Stimulated activated CD4-positive, alpha-beta T cell treated with anti-CD3 and anti-CD28 coated beads, Interleukin-1b, Interleukin-23, amount 100 ng/mL, for 48 hours (primary cell): Measurements from ENCODE around the gene TXN2.

Experiments
- DNase-seq: peaks from one replicate; pipeline ENCODE4 v3.0.0-alpha.2; 2020

TXN2 gene

DNA sequence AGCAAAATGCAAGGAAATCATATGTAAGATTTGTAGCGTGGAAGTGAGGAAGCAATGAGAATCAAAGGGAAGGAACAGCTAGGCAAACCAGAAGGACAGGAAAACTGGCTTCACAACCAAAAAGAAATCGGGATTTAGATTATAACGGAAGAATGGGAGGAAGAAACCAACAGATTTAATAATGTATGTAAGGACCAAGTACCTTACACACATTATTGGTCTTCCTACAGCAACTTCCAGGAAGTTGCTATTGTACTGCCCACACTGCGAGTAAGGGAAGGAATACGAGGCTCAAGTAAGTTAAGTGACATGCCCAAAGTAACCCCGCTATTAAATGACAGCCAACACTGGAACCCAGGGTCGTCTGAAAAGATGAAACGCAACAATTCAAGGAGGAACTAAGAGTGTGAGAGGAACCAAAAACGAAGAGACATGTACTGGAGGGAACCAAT is 473 bp downstream of the TXN2 start:
- DNase-seq = no peak

DNA sequence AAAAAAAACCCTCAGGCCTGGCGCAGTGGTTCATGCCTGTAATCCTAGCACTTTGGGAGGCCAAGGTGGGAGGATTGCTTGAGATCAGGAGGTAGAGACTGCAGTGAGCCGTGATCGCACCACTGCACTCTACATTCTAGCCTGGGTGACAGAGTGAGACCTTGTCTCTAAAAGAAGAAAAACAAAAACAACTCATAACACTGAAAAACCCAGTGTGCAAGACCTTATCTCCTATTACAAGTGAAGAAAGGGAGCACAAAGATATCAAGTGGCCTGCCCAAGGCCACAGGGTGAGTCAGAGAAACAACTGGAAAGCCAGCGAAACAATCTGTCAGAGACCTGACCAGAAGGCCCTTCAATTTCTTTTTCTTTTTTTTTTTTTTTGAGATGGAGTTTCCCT is 2.5 kb downstream of the TXN2 start:
- no peak for DNase-seq

DNA sequence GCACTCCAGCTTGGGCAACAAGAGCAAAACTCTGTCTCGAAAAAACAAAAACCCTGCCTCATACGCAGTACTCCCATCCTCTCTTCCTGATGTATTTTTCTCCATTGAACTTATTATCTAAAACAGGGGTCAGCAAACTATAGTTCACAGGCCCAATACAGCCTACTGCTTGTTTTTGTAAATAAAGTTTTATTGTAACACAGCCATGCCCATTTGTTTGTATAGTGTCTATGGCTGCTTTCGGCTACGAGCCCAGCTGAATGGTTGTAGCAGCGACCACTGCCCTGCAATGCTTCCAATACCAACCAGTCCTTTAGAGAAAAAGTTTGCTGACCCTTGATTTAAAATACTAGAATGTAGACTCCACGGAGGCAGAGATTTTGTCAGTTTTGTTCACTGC is 6.1 kb downstream of the TXN2 start:
- DNase-seq = no peak

DNA sequence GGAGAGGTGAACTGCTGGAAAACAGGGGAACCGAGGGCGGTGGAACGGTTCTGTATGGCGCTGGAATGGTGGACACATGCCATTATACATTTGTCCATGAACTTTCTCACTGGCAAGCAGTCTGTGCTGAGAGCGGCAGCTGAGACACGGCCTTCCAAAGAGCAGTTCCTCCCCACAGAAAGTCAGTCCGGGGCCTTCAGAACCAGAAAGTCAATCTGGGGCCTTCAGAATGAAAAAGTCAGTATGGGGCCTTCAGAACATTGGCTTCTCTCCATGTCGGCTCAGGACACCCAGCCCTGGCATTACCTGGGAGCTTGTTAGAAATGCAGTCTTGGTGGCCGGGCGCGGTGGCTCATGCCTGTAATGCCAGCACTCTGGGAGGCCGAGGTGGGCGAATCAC is 8.8 kb downstream of the TXN2 start:
- no peak for DNase-seq

- no peak for DNase-seq
These were observed 10.1 kb downstream of the TXN2 start for GRCh38 chr22:36471341-36471821.

DNA sequence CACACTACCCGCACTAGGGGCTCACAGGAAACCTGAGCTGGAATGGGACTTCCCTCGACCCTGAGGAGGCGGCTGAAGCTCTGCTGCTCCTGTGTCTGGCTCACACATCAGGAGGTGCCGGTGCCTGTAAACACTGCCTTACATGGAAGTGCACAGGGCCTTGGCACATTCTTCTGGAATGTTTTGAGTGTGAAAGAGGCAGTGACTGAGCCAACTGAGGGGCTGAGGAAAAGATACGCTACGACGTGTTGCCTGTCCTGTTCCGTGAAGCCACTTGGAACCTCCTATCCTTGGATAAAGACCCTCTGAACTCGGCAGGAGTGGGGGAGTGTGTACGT is 10.5 kb downstream of the TXN2 start:
- DNase-seq = no peak

DNA sequence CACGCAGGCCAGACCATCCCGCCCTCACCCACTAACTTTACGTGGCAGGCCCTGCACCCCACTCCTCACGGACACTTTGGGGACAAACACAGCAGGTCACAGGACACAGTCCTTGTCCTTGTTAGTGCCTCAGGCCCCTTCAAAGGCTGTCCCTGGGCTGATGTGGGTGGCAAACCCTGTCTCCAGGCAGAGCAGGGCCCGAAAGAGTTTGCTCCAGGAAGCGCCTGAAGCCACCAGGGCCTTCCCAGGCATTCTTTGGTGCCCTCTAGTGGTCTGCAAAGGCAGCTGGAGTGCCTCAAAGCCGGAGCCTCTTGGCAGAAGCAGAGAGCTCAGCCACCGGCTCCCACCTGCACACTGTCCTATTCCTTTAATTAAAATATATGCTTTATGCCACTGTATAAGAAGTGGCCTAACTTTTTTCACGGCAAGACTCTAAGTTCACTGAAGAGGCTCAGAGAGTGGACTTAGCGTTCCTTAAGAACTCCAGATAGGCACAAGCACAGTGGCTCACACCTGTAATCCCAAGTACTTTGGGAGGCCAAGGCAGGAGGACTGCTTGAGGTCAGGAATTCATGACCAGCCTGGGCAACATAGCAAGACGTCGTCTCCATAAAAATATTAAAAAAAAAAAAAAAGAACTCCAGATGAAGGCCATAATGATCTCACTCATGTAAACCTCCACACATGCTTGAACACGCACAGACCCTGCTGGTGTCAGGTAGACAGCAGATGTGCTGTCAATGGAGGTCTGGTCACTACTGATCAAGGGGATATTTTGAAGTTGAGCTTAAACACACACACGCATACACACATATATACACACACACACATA is 11.1 kb downstream of the TXN2 start:
- peak; percentile 85 for DNase-seq

- DNase-seq = no peak
These were observed 12.2 kb downstream of the TXN2 start for GRCh38 chr22:36469094-36469710.

DNA sequence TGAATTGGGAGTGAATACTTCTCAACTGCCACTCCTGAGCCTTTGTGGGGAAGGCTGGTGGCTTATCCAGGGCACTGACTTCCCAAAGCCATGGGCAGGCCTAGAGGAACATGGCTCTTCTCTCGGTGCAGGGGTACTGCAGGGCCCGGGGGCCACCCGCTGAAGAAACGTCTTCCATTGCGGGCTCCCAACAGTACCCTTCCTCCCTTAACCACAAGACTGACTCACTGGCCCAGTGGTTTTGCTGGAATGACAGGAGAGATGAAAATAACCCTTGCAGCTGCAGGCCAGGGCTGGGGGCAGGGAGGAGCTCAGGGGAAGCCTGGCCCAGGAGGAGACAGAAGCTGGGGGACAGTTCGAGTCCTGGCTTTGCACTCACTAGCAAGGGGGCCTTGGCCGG is 13.5 kb downstream of the TXN2 start:
- DNase-seq = peak; percentile 30

DNA sequence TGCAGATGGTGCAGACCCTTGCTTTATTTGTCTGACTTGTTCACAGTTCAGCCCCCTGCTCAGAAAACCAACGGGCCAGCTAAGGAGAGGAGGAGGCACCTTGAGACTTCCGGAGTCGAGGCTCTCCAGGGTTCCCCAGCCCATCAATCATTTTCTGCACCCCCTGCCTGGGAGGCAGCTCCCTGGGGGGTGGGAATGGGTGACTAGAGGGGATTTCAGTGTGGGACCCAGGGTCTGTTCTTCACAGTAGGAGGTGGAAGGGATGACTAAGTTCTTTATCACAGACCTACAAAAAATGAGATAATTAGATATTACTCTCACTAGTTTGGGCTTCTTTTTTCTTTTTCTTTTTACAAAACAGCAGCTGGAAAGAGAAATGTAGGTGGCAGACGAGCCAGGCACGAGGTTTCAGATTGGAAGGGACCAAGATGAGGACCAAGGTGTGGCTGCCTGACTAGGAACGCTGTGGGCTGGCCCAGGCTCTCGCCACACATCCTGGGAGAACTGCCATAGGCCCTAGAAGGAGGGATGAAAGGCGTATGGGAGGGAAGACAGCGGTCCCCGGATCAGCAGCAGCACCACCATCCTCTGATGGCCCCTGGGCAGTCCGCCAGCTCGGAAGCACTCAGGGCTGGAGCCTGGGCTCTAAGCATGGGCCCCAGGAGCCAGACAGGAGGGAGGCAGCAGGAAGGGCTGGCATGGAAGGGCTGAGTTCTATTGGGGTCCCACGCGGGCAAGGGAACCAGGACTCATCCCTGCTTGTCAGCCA is 14.2 kb downstream of the TXN2 start:
- no peak for DNase-seq

DNA sequence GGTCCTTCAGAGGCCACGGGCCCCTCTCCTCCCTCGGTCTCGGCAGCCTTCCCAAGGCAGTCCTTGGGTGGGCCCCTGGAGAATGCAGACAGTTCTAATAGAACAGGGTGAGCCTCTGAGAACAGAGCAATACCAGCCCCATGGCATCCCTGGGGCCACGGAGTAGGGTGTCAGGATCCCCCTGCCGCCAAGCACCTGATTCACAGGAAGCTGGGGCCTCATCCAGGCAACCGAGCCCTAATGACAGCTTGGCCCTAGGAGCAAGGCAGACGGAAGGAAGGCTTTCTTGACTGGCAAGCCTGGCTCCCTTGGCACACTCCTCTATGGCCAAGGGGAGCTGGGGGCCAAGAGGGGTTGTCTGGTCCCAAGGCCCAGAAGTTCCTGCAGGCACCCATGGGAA is 15.2 kb downstream of the TXN2 start:
- DNase-seq = no peak

- no peak for DNase-seq
These were observed 16.0 kb downstream of the TXN2 start for GRCh38 chr22:36465232-36466021.

DNA sequence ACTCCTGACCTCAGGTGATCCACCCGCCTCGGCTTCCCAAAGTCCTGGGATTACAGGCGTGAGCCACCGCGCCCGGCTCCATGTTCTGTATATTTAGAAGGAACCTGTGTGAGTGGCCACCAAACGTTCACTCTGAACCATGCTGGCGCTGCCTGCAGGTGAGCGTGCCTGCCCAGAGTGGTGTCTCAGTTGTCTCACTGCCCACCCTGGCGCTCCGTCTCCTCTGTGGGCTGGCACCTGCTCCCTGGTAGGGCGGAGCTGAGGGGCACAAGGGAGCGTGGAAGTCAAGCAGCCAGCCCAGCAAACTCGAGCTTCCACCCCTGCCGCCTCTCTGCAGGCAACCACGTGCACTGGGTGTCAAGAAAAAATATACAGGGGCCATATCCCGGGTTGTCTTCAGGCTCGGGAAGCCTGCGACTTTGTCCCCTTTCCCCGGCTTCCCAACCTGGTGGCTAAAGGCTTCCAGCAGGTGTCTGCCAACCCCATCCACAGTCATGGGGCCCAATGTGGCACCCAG is 16.7 kb downstream of the TXN2 start:
- DNase-seq = no peak

DNA sequence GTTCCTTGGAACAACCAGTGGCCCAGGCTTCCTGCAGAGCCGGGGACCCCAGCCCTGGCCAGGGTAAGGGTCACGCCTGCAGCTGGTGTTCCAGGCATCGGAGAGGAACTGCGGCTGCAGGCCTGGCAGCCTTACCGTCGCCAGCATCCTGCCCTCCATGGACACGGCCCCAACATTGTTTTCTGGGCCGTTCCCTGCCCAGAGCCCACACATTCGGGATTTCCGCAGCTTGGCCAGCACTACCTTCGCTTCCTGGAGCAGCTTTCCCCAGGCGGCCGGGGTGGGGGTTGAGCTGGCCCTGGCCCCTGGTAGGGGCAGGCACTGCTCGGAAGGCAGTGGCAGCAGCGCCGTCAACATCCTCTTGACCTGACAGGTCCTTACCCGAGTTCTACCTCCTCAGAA is 17.7 kb downstream of the TXN2 start:
- DNase-seq = no peak

GRCh38 chr22:36461665-36462649 is 19.5 kb downstream of the TXN2 start:
- DNase-seq = no peak

- no peak for DNase-seq
These were observed 21.2 kb downstream of the TXN2 start for GRCh38 chr22:36460202-36460601.

GRCh38 chr22:36457688-36458450 is 23.6 kb downstream of the TXN2 start:
- no peak for DNase-seq

DNA sequence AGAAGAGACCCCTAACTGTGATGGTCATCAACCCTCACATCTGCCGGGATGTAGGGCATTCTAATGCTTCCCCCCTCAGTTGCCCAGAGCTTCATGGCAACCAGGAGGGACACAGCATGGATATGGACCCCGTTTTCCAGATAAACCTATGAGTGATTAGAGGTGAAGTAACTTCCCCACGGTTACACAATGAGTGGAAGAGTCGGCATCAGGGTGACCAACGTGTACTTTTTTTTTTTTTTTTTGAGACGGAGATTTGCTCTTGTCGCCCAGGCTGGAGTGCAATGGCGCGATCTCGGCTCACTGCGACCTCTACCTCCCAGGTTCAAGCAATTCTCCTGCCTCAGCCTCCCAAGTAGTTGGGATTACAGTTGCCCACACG is 25.0 kb downstream of the TXN2 start:
- no peak for DNase-seq

GRCh38 chr22:36455571-36456463 is 25.6 kb downstream of the TXN2 start:
- no peak for DNase-seq
